Activated B cell treated with CpG ODN at 0.5 μM for 24 hours (primary cell): Measurements from ENCODE around the gene PACC1. TPM values are rescaled to one million over a fixed set of nuclear protein-coding genes. Genes with fewer than 3 reads are reported as not detected.

Experiments used
- ATAC-seq: fragments of 200-7000 bp; cut with Tn5 transposase; one replicate; pipeline ENCODE4 v1.10.0; 2021; ENCODE audit warnings: low read depth, mild to moderate bottlenecking, moderate library complexity
- CTCF ChIA-PET: fragments of 350-600 bp; sonication (Branson Sonifier 250); formaldehyde crosslinking; loops from one replicate; lab custom pipeline; 2021; ENCODE audit warnings: antibody characterized with exemption; lab: Charles Lee
- POLR2A ChIA-PET: fragments of 350-600 bp; sonication (Branson Sonifier 250); formaldehyde crosslinking; loops from one replicate; lab custom pipeline; 2021; ENCODE audit warnings: antibody characterized with exemption; lab: Charles Lee
- DNase-seq: peaks from one replicate; pipeline ENCODE4 v3.0.0; 2022
- H3K27ac Mint-ChIP-seq: one replicate; pipeline ENCODE4 v1.8.0; 2020; ENCODE audit warnings: mixed read lengths
- H3K27me3 Mint-ChIP-seq: one replicate; pipeline ENCODE4 v1.8.0; 2021; ENCODE audit warnings: mixed read lengths
- H3K36me3 Mint-ChIP-seq: one replicate; pipeline ENCODE4 v1.8.0; 2021; ENCODE audit warnings: low read depth, mixed read lengths
- H3K4me1 Mint-ChIP-seq: one replicate; pipeline ENCODE4 v1.8.0; 2021; ENCODE audit warnings: mixed read lengths
- H3K4me3 Mint-ChIP-seq: one replicate; pipeline ENCODE4 v1.8.0; 2020; ENCODE audit warnings: mild to moderate bottlenecking, mixed read lengths
- H3K9me3 Mint-ChIP-seq: one replicate; pipeline ENCODE4 v1.8.0; 2020; ENCODE audit warnings: mixed read lengths
- intact Hi-C: fragments of 100-400 bp; cut with micrococcal nuclease; formaldehyde crosslinking; loops from one replicate; pipeline ENCODE4 v1.15.1; 2024
- total RNA-seq: library from RNA; stranded (reverse); gene quantifications from 2 replicates; pipeline ENCODE4 v1.2.3, GENCODE V29; 2022
- TF ChIP-seq, protein P1 (sequence below): fragments of 200-600 bp; IDR thresholded peaks from one replicate; pipeline ENCODE4 v1.8.0; 2022; ENCODE audit warnings: antibody characterized with exemption, mild to moderate bottlenecking

Gene PACC1
- 15.2 and 20.0 TPM in 2 replicates for total RNA-seq

DNA sequence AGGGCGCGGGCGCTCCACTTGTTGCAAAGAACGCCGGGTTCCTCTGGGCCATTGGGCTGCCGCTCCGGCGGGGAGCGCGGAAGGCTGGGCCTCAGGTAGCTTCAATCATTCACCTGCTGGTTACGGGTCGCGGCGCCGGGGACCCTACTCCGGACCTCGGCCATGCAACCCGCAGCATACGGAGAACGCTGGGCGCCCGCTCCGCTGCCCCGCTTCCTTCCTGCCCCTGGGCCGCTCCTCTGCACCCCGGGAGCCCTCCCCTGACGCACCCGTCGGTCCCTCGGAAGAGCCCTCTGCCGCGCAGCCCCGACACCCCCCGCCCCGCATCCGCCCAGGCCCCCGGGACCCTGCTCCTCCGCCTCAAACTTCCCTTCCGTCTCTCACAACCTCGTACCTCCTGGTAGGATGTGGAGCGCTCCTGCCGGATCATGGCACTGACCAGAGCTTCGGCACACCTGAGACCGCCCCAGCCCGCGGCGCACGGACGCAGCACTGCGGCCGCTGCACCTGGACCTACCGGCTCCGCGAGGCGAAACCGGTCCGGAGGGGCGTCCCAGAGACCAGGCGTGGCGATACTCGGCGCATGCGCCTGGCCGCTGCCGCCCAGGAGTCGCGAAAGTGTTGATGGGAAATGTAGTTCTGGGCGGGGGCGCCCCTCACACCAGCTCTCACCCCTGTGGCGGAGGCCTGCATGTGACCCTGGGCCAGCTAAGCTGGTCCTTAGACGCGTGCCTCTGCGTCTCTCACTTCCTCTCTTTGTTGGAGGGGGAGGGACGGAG lies at the start of gene PACC1:
Gene PACC1, minus strand, starts transcription at position 559 of the 779 bp plus-strand sequence. Its CDS starts 129 bp downstream, at position 430.
- POLR2A ChIA-PET, result interaction anchor here (0.5 to 2.0 kb wide), 14 partner anchors 14 to 1870 kb away, joined by 3 to 21 read pairs (median 4); partner anchors contain the start of genes ATF3, FLVCR1, NENF and PPP2R5A
- Mint-ChIP-seq H3K27me3 (no peaks in the 10 kb centered on the region), H3K4me3 (peak within 1 kb of the TSS; percentile 100), H3K4me1 (peaks cover 43% of the 10 kb centered on the region), H3K9me3 (no peaks in the 10 kb centered on the region), H3K36me3 (peaks cover 28% of the 10 kb centered on the region), H3K27ac (peak within 1 kb of the TSS; percentile 96)
- TF ChIP-seq, protein P1, sequence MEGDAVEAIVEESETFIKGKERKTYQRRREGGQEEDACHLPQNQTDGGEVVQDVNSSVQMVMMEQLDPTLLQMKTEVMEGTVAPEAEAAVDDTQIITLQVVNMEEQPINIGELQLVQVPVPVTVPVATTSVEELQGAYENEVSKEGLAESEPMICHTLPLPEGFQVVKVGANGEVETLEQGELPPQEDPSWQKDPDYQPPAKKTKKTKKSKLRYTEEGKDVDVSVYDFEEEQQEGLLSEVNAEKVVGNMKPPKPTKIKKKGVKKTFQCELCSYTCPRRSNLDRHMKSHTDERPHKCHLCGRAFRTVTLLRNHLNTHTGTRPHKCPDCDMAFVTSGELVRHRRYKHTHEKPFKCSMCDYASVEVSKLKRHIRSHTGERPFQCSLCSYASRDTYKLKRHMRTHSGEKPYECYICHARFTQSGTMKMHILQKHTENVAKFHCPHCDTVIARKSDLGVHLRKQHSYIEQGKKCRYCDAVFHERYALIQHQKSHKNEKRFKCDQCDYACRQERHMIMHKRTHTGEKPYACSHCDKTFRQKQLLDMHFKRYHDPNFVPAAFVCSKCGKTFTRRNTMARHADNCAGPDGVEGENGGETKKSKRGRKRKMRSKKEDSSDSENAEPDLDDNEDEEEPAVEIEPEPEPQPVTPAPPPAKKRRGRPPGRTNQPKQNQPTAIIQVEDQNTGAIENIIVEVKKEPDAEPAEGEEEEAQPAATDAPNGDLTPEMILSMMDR, result no peak
- intact Hi-C loops, result loop anchor here (1.0 to 10.0 kb wide), 12 partner anchors 18 to 835 kb away; partner anchors contain the start of genes ATF3, DTL, FLVCR1 and INTS7
- CTCF ChIA-PET, result interaction anchor here (1.1 to 1.2 kb wide), 3 partner anchors 42 to 379 kb away, joined by 3 to 12 read pairs (median 4); partner anchors contain the start of genes DTL and INTS7
- peak; percentile 93 for DNase-seq
- ATAC-seq, result peak; percentile 98

DNA sequence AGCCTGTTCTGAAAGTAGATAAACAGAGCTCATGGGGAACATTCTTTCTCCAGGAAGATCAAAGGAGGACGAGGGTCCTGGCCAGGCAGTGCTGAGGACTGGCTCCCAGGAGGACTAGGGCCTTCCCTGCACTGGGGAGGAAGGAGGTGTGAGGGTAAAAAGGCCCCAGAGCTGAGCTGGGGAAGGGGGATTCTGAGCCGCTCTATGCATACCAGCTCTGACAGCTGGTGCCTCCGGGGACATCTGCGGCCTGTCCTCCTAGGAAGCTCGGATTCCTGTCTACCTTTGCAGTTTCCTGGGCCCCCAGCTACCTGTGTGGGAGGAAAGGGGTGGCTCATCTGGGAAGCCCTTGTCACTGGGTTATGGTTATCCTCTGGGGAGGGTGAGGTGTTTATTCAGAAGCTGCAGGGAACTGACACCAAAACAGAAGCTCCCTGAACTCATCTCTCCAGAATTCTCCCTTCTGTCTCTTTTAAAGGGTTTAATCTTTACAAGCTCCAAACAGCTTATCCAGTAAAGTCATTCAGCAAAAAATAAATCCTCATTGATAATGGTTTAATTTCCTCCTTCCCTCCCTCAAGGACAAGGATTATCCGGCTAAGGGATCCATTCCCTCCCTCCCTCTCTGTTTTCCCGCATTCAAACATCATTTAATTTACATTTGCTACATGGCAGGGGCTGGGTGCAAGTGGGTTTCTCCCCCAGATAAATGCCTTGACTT lies 49.0 kb upstream of the PACC1 start:
- Mint-ChIP-seq H3K4me1 (no peaks in the 10 kb centered on the region), H3K9me3 (no peaks in the 10 kb centered on the region), H3K4me3 (no peak overlapping the region), H3K27ac (no peak overlapping the region), H3K27me3 (no peaks in the 10 kb centered on the region), H3K36me3 (no peaks in the 10 kb centered on the region)
- no peak for ATAC-seq
- intact Hi-C loops, result no loop called here
- no peak for DNase-seq
- POLR2A ChIA-PET, result no interaction called here
- TF ChIP-seq, protein P1, result no peak
- CTCF ChIA-PET, result interaction anchor here (1.0 kb wide), 1 partner anchor 318 kb away, joined by 4 read pairs; no protein-coding TSS in a partner anchor

DNA sequence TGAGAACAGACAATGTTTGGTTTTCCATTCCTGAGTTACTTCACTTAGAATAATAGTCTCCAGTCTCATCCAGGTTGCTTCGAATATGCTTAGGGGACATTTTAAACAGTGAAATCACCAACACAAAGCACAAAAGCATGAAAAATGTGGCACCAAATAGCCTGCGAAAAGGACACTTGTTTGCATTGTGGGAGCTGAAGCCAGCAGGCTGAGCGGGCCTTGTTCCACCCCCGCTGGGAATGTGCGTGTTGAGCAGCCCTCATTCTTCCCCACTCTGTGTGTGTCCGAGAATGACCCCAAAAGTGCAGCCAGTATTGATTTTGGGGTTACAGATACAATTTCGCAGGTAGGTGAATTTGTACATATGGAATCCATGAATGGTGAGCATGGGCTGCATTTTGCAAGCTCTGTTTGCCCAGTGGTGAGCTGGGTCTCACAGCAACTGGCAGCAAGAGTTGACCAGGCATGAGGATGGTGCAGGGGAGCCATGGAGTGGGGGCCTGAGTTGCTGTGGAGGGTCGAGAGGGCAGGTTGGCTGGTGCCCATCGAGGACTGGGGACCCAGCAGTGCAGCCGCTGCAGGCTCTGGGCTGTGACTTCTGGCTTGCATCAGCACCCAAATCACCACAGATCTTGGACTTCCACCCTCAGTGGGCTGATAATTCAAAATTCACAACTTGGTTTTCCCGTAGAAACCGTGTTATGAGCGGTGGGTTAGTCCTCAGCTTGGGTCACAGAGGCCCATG lies 47.4 kb upstream of the PACC1 start:
- ChIA-PET CTCF (no interaction called here), POLR2A (no interaction called here)
- no peak for ATAC-seq
- H3K27me3 Mint-ChIP-seq, result no peaks in the 10 kb centered on the region
- no peak overlapping the region for H3K27ac Mint-ChIP-seq
- no peak overlapping the region for H3K4me3 Mint-ChIP-seq
- H3K36me3 Mint-ChIP-seq, result no peaks in the 10 kb centered on the region
- no peaks in the 10 kb centered on the region for H3K9me3 Mint-ChIP-seq
- DNase-seq, result no peak
- TF ChIP-seq, protein P1, result no peak
- H3K4me1 Mint-ChIP-seq, result no peaks in the 10 kb centered on the region
- intact Hi-C loops, result no loop called here

DNA sequence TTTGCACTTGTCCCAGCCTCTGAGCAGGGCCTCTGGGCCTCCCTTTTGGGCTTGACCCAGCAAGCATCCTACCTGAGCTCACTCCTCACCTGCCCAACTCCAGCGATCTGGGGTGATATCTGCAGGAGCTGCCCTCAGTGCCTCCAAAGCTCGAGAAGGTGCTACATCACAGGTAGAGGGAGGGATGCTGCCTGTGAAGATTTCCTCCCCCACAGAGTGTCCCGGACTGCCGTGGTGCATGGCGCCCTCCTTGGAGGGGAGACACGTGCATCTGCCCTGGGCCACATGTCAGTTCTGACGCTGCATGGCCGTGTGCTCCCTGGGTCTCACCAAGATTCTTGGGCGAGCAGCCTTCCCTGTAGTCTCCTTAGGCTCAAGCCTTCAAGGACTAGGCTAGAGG lies 45.7 kb upstream of the PACC1 start:
- TF ChIP-seq, protein P1, result no peak
- ChIA-PET POLR2A (interaction anchor here (0.5 kb wide), 1 partner anchor 97 kb away, joined by 6 read pairs; no protein-coding TSS in a partner anchor), CTCF (interaction anchor here (1.2 kb wide), 1 partner anchor 389 kb away, joined by 3 read pairs; no protein-coding TSS in a partner anchor)
- no peak for DNase-seq
- H3K36me3 Mint-ChIP-seq, result no peaks in the 10 kb centered on the region
- no peak for ATAC-seq
- intact Hi-C loops, result no loop called here
- no peaks in the 10 kb centered on the region for H3K9me3 Mint-ChIP-seq
- H3K27ac Mint-ChIP-seq, result no peak overlapping the region
- H3K27me3 Mint-ChIP-seq, result no peaks in the 10 kb centered on the region
- H3K4me1 Mint-ChIP-seq, result peaks cover 4% of the 10 kb centered on the region
- H3K4me3 Mint-ChIP-seq, result no peak overlapping the region
